ENCODE results near the gene CFAP54.

GRCh38 chr12:96506776-96507175 lies 17.4 kb downstream of the CFAP54 start:
- TF ChIP-seq POU6F1 (CRISPR knock-in tag; IDR thresholded peaks at IDR 0.05; ENCODE audit: borderline replicate concordance, low read depth) = no peak
- no peak for TF ChIP-seq ESRRG (CRISPR knock-in tag; IDR thresholded peaks at IDR 0.05)
- no peak for TF ChIP-seq PATZ1 (CRISPR knock-in tag; IDR thresholded peaks at IDR 0.05; ENCODE audit: borderline replicate concordance)
- no peak for TF ChIP-seq SNAI2 (CRISPR knock-in tag; IDR thresholded peaks at IDR 0.05)
- no peak for TF ChIP-seq ZFP3 (CRISPR knock-in tag; IDR thresholded peaks at IDR 0.05)
- no peak for TF ChIP-seq ARNTL (CRISPR knock-in tag; IDR thresholded peaks at IDR 0.05; ENCODE audit: borderline replicate concordance, low read depth)
- no peak for TF ChIP-seq ZFP30 (CRISPR knock-in tag; IDR thresholded peaks at IDR 0.05)
- TF ChIP-seq GLIS3 (CRISPR knock-in tag; IDR thresholded peaks at IDR 0.05) = no peak
- TF ChIP-seq BACH2 (CRISPR knock-in tag; IDR thresholded peaks at IDR 0.05; ENCODE audit: borderline replicate concordance) = no peak
- no peak for TF ChIP-seq PPARA (CRISPR knock-in tag; IDR thresholded peaks at IDR 0.05; ENCODE audit: borderline replicate concordance)

Data from SK-N-SH treated with all-trans-retinoic acid at 6 μM for 48 hours (cell line).